Aorta (tissue), 5 donors: ENCODE results near the gene SLC6A19. TPM values are rescaled to one million over a fixed set of nuclear protein-coding genes. Genes with fewer than 3 reads are reported as not detected.
"Not testable (repeated sequence)": the region's sequence is repeated elsewhere in the genome, so short reads cannot be mapped to it uniquely, and the experiment has no call there.

Experiments
- ATAC-seq: fragments of 200-7000 bp; cut with Tn5 transposase; one replicate; pipeline ENCODE4 v1.9.1; 2022; ENCODE audit warnings: moderate library complexity; ENCODE audit not compliant: low FRiP score
- DNase-seq, 2 donors: peaks; one replicate each; pipeline ENCODE4 v3.0.0-alpha.2; 2020
- H3K27ac ChIP-seq, 2 donors: one replicate each; pipeline ENCODE4 v1.5.1; 2013; ENCODE audit warnings: low read length in 2 of 2, mild to moderate bottlenecking in 2 of 2, moderate library complexity in 2 of 2, control low read depth in 1 of 2, inconsistent platforms in 1 of 2, low read depth in 1 of 2
- H3K27me3 ChIP-seq, 2 donors: one replicate each; pipeline ENCODE4 v1.6.1; 2013; ENCODE audit warnings: control low read depth in 1 of 2, low read length in 1 of 2, mild to moderate bottlenecking in 1 of 2, moderate library complexity in 1 of 2; ENCODE audit not compliant: insufficient read depth in 2 of 2, control insufficient read depth in 1 of 2
- H3K36me3 ChIP-seq, 2 donors: one replicate each; pipeline ENCODE4 v1.6.1; 2013; ENCODE audit warnings: control low read depth in 1 of 2, low read length in 1 of 2, mild to moderate bottlenecking in 1 of 2; ENCODE audit not compliant: insufficient read depth in 2 of 2, control insufficient read depth in 1 of 2
- H3K4me1 ChIP-seq, 2 donors: one replicate each; pipeline ENCODE4 v1.6.1; 2013; ENCODE audit warnings: low read length in 2 of 2, control low read depth in 1 of 2, mild to moderate bottlenecking in 1 of 2, moderate library complexity in 1 of 2; ENCODE audit not compliant: insufficient read depth in 2 of 2, control insufficient read depth in 1 of 2
- H3K4me3 ChIP-seq, 2 donors: one replicate each; pipeline ENCODE4 v1.5.1; 2013; ENCODE audit warnings: low read length in 2 of 2, control low read depth in 1 of 2, mild to moderate bottlenecking in 1 of 2
- H3K9me3 ChIP-seq: one replicate; pipeline ENCODE4 v1.6.1; 2013; ENCODE audit warnings: mild to moderate bottlenecking, low read length; ENCODE audit not compliant: control insufficient read depth
- WGBS, 2 donors: extraction: QIAGEN DNeasy Blood & Tissue Kit; methylation state at CpG; one replicate each; pipeline ENCODE4 v1.1.7; 2013; 5-methylcytosine and 5-hydroxymethylcytosine counted together
- intact Hi-C, 2 donors: fragments of 100-400 bp; cut with DNase I; formaldehyde crosslinking; loops; one replicate each; pipeline versions ENCODE4 v1.14.2 to v1.15.0; 2022
- polyA plus RNA-seq, 2 donors: library from polyadenylated mRNA; stranded (reverse); fragments of 200-250 nt; gene quantifications; one replicate each; pipeline ENCODE4 v1.2.3, GENCODE V29; 2013
- total RNA-seq, 2 donors: library from RNA; stranded (reverse); fragmentation: NEBNext Ultra II Directional; extraction: Animal tissue kit (Norgen Biotek cat#: 25700); gene quantifications; one replicate each; pipeline ENCODE4 v1.2.1, GENCODE V29; 2021
- donor health status: healthy with polysubstance abuse.
- donor health status: Bipolar disorder and iron deficiency.
- donor health status: DM: no; HTN: no; CAD: no.
- donor health status: DM: no; HTN: no; CAD: no.
- donor health status: DM: yes; HTN: yes; CAD: no.

The SLC6A19 gene
- total and polyA plus RNA-seq, 4 donors = 0.12 to 9.5 TPM; not detected in 2

DNA sequence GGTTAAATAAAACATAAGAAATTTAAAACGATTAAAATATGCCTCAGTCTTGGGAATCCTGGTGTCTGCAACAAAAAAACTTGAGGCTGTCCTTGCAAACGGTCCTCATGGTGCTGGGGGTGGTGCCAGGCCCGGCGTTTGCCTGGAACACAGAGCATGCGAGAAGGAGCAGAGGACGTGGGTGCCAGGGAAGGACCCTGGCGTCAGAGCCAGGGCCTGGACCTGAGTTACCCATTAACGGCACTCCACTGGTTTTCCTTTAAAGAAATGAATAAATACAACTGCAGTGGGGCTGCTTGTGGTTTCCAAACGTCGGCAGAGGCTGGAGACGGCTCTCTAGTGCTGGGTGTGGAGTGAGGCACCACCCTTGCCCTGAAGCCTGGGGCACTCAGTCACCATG, 23.7 kb downstream of the SLC6A19 start, which contains the start of gene SLC6A18:
Gene SLC6A18, plus strand, starts transcription at position 301 of the 400 bp plus-strand sequence. Its CDS starts 97 bp downstream, at position 398.
- intact Hi-C loops = no loop called here

DNA sequence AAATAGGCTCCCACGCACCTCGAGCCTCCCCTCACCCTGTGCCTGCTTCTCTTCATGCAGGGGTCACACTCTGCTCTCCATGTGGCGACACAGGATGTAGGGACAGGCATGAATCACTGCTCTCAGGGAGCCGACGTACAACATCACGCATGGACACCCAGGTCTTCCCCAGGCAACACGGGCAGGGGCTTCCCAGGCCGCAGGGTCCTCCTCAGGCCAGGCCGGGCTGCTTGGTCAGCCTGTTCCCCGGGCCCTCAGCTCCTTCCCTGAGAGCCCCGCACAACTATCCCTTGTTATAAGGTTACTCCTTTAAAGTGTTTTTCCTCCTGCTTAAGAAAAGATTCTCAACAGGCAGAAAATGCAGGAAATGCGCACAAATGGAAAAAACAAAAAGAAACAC, 24.8 kb downstream of the SLC6A19 start:
- H3K27ac ChIP-seq = no peak overlapping the region
- no peaks in the 10 kb centered on the region for H3K27me3 ChIP-seq
- H3K4me3 ChIP-seq = no peak overlapping the region
- 64% methylated on average over 12 of the region's 12 CpGs for WGBS, 2 donors
- no peaks in the 10 kb centered on the region for H3K4me1 ChIP-seq
- no peaks in the 10 kb centered on the region for H3K9me3 ChIP-seq
- DNase-seq = no peak
- no peaks in the 10 kb centered on the region for H3K36me3 ChIP-seq
- intact Hi-C loops = no loop called here
- no peak for ATAC-seq

More for the DNA sequence above, 23.7 kb downstream of the SLC6A19 start, which contains the start of gene SLC6A18:
- 72% methylated on average over 11 of the region's 11 CpGs for WGBS, 2 donors
- Histone ChIP-seq H3K9me3 (no peaks in the 10 kb centered on the region), H3K36me3 (no peaks in the 10 kb centered on the region), H3K27me3 (no peaks in the 10 kb centered on the region), H3K4me3 (no peak within 1 kb of the TSS), H3K4me1 (no peaks in the 10 kb centered on the region), H3K27ac (no peak within 1 kb of the TSS)
- no peak for DNase-seq
- no peak for ATAC-seq

DNA sequence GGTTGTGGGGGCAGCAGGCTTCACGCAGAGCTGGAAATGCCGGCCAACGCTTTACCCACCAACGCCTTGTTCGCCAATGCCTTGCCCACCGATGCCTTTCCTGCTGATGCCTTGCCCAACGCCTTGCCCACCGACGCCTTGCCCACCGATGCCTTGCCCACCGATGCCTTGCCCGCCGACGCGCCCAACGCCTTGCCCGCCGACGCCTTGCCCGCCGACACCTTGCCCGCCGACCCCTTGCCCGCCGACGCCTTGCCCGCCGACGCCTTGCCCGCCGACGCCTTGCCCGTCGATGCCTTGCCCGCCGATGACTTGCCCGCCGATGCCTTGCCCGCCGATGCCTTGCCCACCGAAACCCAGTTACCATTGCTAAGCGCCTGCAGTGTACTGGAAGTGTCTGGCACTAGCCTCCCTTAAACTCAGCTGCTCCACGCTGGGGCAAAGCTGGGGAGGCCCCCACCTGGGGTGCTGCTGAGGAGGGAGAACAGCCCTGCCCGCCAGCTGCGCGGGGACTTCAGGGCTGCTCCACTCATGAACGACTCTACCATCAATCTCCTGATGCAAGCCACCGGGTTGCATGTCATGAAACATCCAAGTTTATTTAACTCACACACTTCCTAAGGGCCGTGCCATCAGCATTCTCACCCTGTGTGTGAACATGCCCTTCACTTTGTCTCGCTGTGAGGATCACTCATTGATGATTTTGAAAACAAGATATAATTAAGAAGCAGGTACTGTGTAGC, 25.6 kb downstream of the SLC6A19 start:
- H3K9me3 ChIP-seq = no peaks in the 10 kb centered on the region
- WGBS, 2 donors = 81 to 82% methylated on average over 47 to 50 of the region's 50 CpGs
- H3K27me3 ChIP-seq = no peaks in the 10 kb centered on the region
- ATAC-seq (no peak), DNase-seq (no peak)
- no peak overlapping the region for H3K4me3 ChIP-seq
- H3K36me3 ChIP-seq = no peaks in the 10 kb centered on the region
- intact Hi-C loops = no loop called here
- H3K27ac ChIP-seq = no peak overlapping the region
- H3K4me1 ChIP-seq = no peaks in the 10 kb centered on the region

DNA sequence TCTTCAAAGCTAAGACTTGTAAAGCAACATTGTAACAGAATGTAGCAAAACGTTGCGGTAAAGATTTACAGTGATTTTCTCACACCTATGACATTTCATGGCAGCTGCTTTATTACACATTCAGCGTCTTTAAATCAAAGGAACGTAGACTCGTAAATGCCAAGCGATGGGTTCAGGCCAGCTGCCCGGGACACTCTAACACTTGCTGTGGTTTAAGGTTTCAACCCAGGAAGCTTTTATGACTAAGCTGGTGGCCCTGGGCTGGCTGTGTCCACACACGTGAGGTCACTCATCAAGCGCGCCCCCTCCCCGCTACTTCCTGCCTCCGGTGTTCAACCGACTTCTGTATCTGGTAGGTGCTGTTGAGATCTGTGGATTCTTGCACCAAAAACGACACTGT, 26.3 kb downstream of the SLC6A19 start:
- H3K27ac ChIP-seq = no peak overlapping the region
- no peaks in the 10 kb centered on the region for H3K4me1 ChIP-seq
- no peak for DNase-seq
- no peak overlapping the region for H3K4me3 ChIP-seq
- H3K9me3 ChIP-seq = no peaks in the 10 kb centered on the region
- no peaks in the 10 kb centered on the region for H3K36me3 ChIP-seq
- 17 to 27% methylated on average over 14 of the region's 14 CpGs for WGBS, 2 donors
- intact Hi-C loops = no loop called here
- no peaks in the 10 kb centered on the region for H3K27me3 ChIP-seq
- ATAC-seq = no peak

DNA sequence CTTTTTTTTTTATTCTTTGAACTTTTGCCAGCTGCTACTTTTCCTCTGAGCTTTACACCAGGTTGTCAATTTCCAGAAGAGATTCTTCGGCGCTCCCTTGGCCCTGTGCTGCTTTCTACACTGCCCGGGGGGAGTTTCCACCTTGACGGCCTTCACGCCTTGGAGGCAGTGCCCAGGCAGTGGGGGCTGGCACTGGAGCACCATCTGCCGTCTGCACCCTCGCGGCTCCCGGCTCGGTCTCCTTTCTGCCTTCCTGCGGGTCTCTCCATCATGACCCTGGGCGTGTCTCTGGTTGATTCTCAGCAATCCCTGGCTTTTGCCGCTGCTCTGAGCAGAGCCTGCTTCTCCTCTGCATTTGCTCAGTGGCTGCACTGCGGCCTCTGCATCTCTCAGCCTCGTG, 26.7 kb downstream of the SLC6A19 start:
- no peaks in the 10 kb centered on the region for H3K27me3 ChIP-seq
- 44 to 56% methylated on average over 15 of the region's 15 CpGs for WGBS, 2 donors
- no peak for DNase-seq

DNA sequence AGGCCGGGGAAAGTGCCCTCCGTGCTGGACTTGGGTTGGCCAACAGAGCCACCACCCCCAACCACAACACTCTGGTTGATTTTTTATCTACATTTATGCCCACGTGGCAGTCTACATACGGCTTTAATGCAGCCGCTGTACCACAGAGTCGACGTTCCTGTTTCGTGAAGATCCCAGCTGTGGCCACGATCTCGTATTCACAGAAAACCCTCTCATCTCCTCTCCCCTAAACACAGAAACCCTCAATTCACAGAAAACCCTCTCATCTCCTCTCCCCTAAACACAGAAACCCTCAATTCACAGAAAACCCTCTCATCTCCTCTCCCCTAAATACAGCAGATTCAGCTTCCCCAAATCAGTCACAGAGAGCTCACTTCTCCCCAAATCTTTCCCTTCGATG, 27.6 kb downstream of the SLC6A19 start:
- not testable (repeated sequence) for H3K9me3 ChIP-seq, H3K27me3 ChIP-seq

More for the DNA sequence above, 26.7 kb downstream of the SLC6A19 start:
- ATAC-seq = no peak
- intact Hi-C loops = no loop called here
- Histone ChIP-seq H3K27ac (no peak overlapping the region), H3K4me3 (no peak overlapping the region), H3K4me1 (no peaks in the 10 kb centered on the region), H3K36me3 (no peaks in the 10 kb centered on the region), H3K9me3 (no peaks in the 10 kb centered on the region)

DNA sequence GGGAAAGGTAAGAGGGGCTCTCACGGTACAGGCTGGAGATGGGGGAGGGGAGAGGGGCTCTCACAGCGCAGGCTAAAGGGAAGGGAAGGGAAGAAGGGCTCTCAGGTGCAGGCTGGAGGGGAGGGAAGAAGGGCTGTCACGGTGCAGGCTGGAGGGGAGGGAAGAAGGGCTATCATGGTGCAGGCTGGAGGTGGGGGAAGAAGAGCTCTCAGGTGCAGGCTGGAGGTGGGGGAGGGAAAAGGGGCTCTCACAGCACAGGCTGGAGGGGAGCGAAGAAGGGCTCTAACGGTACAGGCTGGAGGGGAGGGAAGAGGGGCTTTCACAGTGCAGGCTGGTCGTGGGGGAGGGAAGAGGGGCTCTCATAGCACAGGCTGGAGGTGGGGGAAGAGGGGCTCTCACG, 28.4 kb downstream of the SLC6A19 start:
- 33 to 34% methylated on average over 7 of the region's 7 CpGs for WGBS, 2 donors
- DNase-seq (no peak), ATAC-seq (no peak)
- H3K27me3 ChIP-seq = no peaks in the 10 kb centered on the region
- intact Hi-C loops = no loop called here
- H3K36me3 ChIP-seq = no peaks in the 10 kb centered on the region
- H3K4me1 ChIP-seq = no peaks in the 10 kb centered on the region
- no peaks in the 10 kb centered on the region for H3K9me3 ChIP-seq
- H3K4me3 ChIP-seq = no peak overlapping the region
- H3K27ac ChIP-seq = no peak overlapping the region

More for the DNA sequence above, 27.6 kb downstream of the SLC6A19 start:
- H3K4me1 ChIP-seq, DNase-seq, H3K4me3 ChIP-seq, ATAC-seq, H3K27ac ChIP-seq, H3K36me3 ChIP-seq, intact Hi-C loops: not testable (repeated sequence)
- 85 to 86% methylated on average over 11 of the region's 11 CpGs for WGBS, 2 donors

DNA sequence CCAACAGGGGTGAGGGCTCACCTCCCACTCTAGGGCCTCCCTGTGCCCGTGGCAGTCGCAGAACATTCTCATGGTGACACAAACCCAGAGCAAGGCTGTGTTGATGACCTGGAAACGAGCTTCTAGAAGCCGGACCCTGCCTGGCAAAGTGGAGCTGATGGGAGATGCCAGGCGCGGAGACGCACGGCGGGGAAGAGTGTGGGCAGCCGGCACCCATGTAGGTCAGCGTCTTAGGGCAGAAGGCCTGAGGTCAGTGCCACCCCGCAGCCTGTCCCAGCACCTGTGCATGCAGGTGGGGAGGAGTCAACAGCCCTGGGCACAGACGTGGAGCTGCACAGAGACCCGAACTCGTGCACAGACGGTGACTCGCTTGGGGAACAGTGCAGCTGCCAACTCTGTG, 29.2 kb downstream of the SLC6A19 start:
- DNase-seq (no peak), ATAC-seq (no peak)
- H3K27me3 ChIP-seq = no peaks in the 10 kb centered on the region
- WGBS, 2 donors = 87% methylated on average over 17 of the region's 17 CpGs
- H3K4me3 ChIP-seq = no peak overlapping the region
- H3K4me1 ChIP-seq = no peaks in the 10 kb centered on the region
- intact Hi-C loops = no loop called here
- no peaks in the 10 kb centered on the region for H3K36me3 ChIP-seq
- H3K27ac ChIP-seq = no peak overlapping the region
- H3K9me3 ChIP-seq = peaks cover 4% of the 10 kb centered on the region

DNA sequence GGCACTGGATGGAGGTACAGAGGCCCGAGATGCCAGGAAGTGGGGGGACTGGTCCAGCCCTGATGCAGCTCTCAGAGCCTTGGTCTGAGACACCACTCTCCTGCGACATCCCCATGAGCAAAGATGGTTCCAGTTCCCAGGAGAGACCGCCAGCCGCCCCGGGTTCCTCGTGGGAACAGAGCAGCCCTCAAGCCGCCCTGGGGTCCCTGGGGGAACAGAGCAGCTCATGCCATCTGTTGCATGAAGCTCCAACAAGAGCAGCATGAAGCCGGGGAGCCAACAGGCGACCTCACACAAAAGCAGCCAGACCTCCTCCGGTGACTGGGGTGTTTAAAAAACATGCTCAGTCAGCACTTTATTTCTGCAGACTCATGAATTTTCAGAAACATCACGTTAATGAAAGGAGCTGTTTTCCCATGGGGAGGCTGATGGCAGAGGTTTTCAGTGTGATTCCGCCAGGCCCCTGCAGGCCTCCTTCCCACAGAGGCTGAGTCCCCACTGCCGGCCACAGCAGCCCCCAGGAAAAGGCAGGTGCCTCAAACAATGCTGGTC, 30.0 kb downstream of the SLC6A19 start:
- intact Hi-C loops = no loop called here

More for the DNA sequence above, 30.0 kb downstream of the SLC6A19 start:
- DNase-seq (no peak), ATAC-seq (no peak)
- H3K27me3 ChIP-seq = no peaks in the 10 kb centered on the region
- H3K36me3 ChIP-seq = no peaks in the 10 kb centered on the region
- H3K9me3 ChIP-seq = peaks cover 5% of the 10 kb centered on the region
- H3K4me3 ChIP-seq = no peak overlapping the region
- no peaks in the 10 kb centered on the region for H3K4me1 ChIP-seq
- WGBS, 2 donors = 30 to 37% methylated on average over 13 of the region's 13 CpGs
- no peak overlapping the region for H3K27ac ChIP-seq
